ENCODE measurements around the gene FAM8A1. TPM values are rescaled to one million over a fixed set of nuclear protein-coding genes. Genes with fewer than 3 reads are reported as not detected.

Gene FAM8A1
- polyA plus RNA-seq, 1 of the 3 experiments (the other 2 are of a cell fraction), result 5.0 TPM

DNA sequence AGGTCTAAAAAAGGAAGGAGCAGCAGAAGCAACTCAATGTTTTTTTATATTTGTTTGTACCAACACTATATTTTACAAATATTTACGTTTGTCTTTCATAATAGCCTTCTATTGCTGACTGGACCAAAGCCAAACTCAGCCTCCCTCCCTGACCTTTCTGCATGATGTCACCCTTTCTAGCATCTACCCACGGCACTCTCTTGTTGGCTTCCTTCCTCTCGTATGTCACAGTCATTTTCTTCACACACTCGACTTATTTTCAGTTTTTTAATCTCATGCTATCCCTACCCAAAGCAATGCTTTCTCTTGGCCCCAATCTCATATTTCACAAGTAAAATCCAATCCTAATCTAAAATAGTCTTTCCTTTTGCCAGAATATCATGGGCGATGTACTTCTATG lies 16.3 kb upstream of the FAM8A1 start:
- DNase-seq, result no peak
- peak overlapping the region in 1 of 2 experiments; percentile 7; a peak in 1 of 4 replicates for H3K4me3 ChIP-seq (ENCODE audit: low read depth in 2 of 2, low read length in 1 of 2)
- CTCF ChIA-PET, result interaction anchor here (0.5 to 3.5 kb wide), 73 partner anchors 9 to 918 kb away, joined by 3 to 51 read pairs (median 3); partner anchors contain the start of genes FAM8A1, NUP153 and RBM24

DNA sequence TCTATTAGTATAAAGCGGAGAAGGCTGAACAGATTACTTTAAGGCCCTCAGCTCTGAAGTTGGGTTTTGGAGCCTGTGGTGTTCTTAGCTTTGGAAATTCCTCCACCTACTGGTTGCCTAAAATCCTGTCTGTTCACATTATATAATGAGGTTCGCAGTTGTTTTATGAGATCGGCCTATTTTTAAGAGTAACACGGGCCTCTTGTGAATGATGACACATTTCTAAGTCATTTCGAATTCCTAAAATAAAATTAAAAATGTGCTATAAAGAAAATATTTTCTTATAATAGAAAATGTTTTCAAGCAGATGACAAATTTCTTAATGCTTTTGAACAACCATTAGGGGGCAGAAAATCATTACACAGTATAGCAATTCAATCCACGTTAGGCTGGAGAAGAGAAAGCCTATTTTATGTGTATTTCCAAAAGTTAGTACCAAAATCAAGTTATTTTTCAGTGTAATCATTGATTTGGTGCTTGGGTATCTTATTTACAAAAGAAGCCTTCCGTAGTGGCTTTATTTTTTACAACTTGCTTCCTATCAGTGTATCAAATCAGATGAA lies 15.8 kb upstream of the FAM8A1 start:
- Histone ChIP-seq H3K27ac (ENCODE audit: low read depth in 2 of 2, low read length in 1 of 2) (peak overlapping the region in 1 of 2 experiments; percentile 20; a peak in 1 of 4 replicates), H3K9ac (no peak overlapping the region), H3K79me2 (ENCODE audit: insufficient read depth) (no peaks in the 10 kb centered on the region), H2AFZ (ENCODE audit: low read depth) (peak overlapping the region; percentile 10; the same call in 1 of the 2 replicates), H3K9me2 (no peaks in the 10 kb centered on the region), H3K27me3 (ENCODE audit: insufficient read depth) (no peaks in the 10 kb centered on the region), H3F3A (replicated peaks; ENCODE audit: insufficient read depth) (peaks cover 10% of the 10 kb centered on the region), H4K20me1 (ENCODE audit: insufficient read depth) (no peaks in the 10 kb centered on the region), H3K9me3 (no peaks in the 10 kb centered on the region), H3K4me3 (ENCODE audit: low read depth in 2 of 2, low read length in 1 of 2) (peak overlapping the region; percentile 7 to 21; a peak in 2 of 4 replicates), H3K4me1 (ENCODE audit: control insufficient read depth in 1 of 2, insufficient read depth in 2 of 2, low read depth in 1 of 2, low read length in 1 of 2) (no peaks in the 10 kb centered on the region), H3K36me3 (replicated peaks in 1 of 2; ENCODE audit: control insufficient read depth in 1 of 2, insufficient read depth in 2 of 2, low read length in 1 of 2) (no peaks in the 10 kb centered on the region), H3K4me2 (no peak overlapping the region)
- ChIA-PET CTCF (interaction anchor here (0.5 to 3.5 kb wide), 73 partner anchors 10 to 918 kb away, joined by 3 to 51 read pairs (median 3); partner anchors contain the start of genes FAM8A1, NUP153 and RBM24), POLR2A (no interaction called here)
- TF ChIP-seq, protein P1, sequence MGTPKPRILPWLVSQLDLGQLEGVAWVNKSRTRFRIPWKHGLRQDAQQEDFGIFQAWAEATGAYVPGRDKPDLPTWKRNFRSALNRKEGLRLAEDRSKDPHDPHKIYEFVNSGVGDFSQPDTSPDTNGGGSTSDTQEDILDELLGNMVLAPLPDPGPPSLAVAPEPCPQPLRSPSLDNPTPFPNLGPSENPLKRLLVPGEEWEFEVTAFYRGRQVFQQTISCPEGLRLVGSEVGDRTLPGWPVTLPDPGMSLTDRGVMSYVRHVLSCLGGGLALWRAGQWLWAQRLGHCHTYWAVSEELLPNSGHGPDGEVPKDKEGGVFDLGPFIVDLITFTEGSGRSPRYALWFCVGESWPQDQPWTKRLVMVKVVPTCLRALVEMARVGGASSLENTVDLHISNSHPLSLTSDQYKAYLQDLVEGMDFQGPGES (IDR thresholded peaks at IDR 0.05; ENCODE audit: low read depth, low read length), result no peak
- TF ChIP-seq RAD21 (IDR thresholded peaks at IDR 0.05; ENCODE audit: low read length) (peak; percentile 82), SMC3 (IDR thresholded peaks at IDR 0.05; ENCODE audit: low read depth, low read length) (peak; percentile 68), JUND (IDR thresholded peaks at IDR 0.05) (no peak), ELF1 (IDR thresholded peaks at IDR 0.05) (no peak), RFX5 (IDR thresholded peaks at IDR 0.05; ENCODE audit: low read length) (peak; percentile 59; the same call in 1 of the 2 replicates), GABPA (IDR thresholded peaks at IDR 0.05; ENCODE audit: low read depth) (no peak), SIN3A (IDR thresholded peaks at IDR 0.05; ENCODE audit: borderline replicate concordance, low read depth, low read length) (no peak)
- TF ChIP-seq, protein P2, sequence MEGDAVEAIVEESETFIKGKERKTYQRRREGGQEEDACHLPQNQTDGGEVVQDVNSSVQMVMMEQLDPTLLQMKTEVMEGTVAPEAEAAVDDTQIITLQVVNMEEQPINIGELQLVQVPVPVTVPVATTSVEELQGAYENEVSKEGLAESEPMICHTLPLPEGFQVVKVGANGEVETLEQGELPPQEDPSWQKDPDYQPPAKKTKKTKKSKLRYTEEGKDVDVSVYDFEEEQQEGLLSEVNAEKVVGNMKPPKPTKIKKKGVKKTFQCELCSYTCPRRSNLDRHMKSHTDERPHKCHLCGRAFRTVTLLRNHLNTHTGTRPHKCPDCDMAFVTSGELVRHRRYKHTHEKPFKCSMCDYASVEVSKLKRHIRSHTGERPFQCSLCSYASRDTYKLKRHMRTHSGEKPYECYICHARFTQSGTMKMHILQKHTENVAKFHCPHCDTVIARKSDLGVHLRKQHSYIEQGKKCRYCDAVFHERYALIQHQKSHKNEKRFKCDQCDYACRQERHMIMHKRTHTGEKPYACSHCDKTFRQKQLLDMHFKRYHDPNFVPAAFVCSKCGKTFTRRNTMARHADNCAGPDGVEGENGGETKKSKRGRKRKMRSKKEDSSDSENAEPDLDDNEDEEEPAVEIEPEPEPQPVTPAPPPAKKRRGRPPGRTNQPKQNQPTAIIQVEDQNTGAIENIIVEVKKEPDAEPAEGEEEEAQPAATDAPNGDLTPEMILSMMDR (IDR thresholded peaks at IDR 0.05), result peak; percentile 96
- 15% methylated on average over 7 of the region's 7 CpGs for WGBS (ENCODE audit: low lambda C conversion rate)
- DNase-seq, result peak; percentile 69

More for the DNA sequence above, 16.3 kb upstream of the FAM8A1 start:
- Histone ChIP-seq H3K4me2 (no peak overlapping the region), H2AFZ (ENCODE audit: low read depth) (no peak overlapping the region), H3F3A (replicated peaks; ENCODE audit: insufficient read depth) (peaks cover 10% of the 10 kb centered on the region), H3K36me3 (replicated peaks in 1 of 2; ENCODE audit: control insufficient read depth in 1 of 2, insufficient read depth in 2 of 2, low read length in 1 of 2) (no peaks in the 10 kb centered on the region), H3K4me1 (ENCODE audit: control insufficient read depth in 1 of 2, insufficient read depth in 2 of 2, low read depth in 1 of 2, low read length in 1 of 2) (no peaks in the 10 kb centered on the region), H3K27ac (ENCODE audit: low read depth in 2 of 2, low read length in 1 of 2) (peak overlapping the region in 1 of 2 experiments; percentile 20; a peak in 1 of 4 replicates), H3K27me3 (ENCODE audit: insufficient read depth) (no peaks in the 10 kb centered on the region), H3K9me2 (no peaks in the 10 kb centered on the region), H3K9me3 (no peaks in the 10 kb centered on the region), H3K9ac (no peak overlapping the region), H4K20me1 (ENCODE audit: insufficient read depth) (no peaks in the 10 kb centered on the region), H3K79me2 (ENCODE audit: insufficient read depth) (no peaks in the 10 kb centered on the region)
- POLR2A ChIA-PET, result no interaction called here
- WGBS (ENCODE audit: low lambda C conversion rate), result 47% methylated on average over 5 of the region's 5 CpGs
- no peak for TF ChIP-seq EP300 (IDR thresholded peaks at IDR 0.05; ENCODE audit: borderline replicate concordance in 1 of 2, low read depth in 1 of 2, low read length in 1 of 2)

All from SK-N-SH (cell line).